DMS153 (cell line): ENCODE results near the gene LYZL6.
"Not testable (repeated sequence)": the region's sequence is repeated elsewhere in the genome, so short reads cannot be mapped to it uniquely, and the experiment has no call there.

Experiments
- DNase-seq: peaks from one replicate; lab custom pipeline; 2025; lab: John Stamatoyannopoulos, UW

The LYZL6 gene

GRCh38 chr17:35906926-35907637 is 36.4 kb downstream of the LYZL6 start:
- DNase-seq: no peak

GRCh38 chr17:35906191-35906925 is 37.2 kb downstream of the LYZL6 start:
- DNase-seq: no peak

GRCh38 chr17:35903451-35903850 is 40.1 kb downstream of the LYZL6 start:
- DNase-seq: no peak

- no peak for DNase-seq
These were observed 41.8 kb downstream of the LYZL6 start for GRCh38 chr17:35901631-35902175.

- no peak for DNase-seq
These were observed 42.6 kb downstream of the LYZL6 start for GRCh38 chr17:35900708-35901480.

GRCh38 chr17:35900280-35900679 is 43.2 kb downstream of the LYZL6 start:
- no peak for DNase-seq

GRCh38 chr17:35898283-35899070 is 45.0 kb downstream of the LYZL6 start:
- DNase-seq: peak; percentile 41

GRCh38 chr17:35897772-35898171 is 45.7 kb downstream of the LYZL6 start:
- DNase-seq: not testable (repeated sequence)

- DNase-seq: no peak
These were observed 47.6 kb downstream of the LYZL6 start for GRCh38 chr17:35895636-35896587.

- no peak for DNase-seq
These were observed 49.3 kb downstream of the LYZL6 start for GRCh38 chr17:35894206-35894605.

GRCh38 chr17:35893751-35894150 is 49.8 kb downstream of the LYZL6 start:
- DNase-seq: no peak

GRCh38 chr17:35892091-35893035 is 51.1 kb downstream of the LYZL6 start:
- DNase-seq: no peak

- DNase-seq: no peak
These were observed 52.2 kb downstream of the LYZL6 start for GRCh38 chr17:35891269-35891668.

GRCh38 chr17:35890774-35891155 is 52.7 kb downstream of the LYZL6 start:
- peak; percentile 3 for DNase-seq

GRCh38 chr17:35889818-35890773 is 53.4 kb downstream of the LYZL6 start:
- DNase-seq: peak; percentile 7

GRCh38 chr17:35889241-35889640 is 54.3 kb downstream of the LYZL6 start:
- DNase-seq: no peak
